ENCODE results near the gene ATP2B3. TPM values are rescaled to one million over a fixed set of nuclear protein-coding genes. Genes with fewer than 3 reads are reported as not detected.

Gene ATP2B3
- total RNA-seq, 4 donors from 2014 or later = not detected

GRCh38 chrX:153562546-153562945 is 45.1 kb downstream of the ATP2B3 start:
- DNase-seq (ENCODE audit: low spot score) = no peak
- no peak for ATAC-seq (ENCODE audit: low FRiP score)
- TF ChIP-seq, protein P1, sequence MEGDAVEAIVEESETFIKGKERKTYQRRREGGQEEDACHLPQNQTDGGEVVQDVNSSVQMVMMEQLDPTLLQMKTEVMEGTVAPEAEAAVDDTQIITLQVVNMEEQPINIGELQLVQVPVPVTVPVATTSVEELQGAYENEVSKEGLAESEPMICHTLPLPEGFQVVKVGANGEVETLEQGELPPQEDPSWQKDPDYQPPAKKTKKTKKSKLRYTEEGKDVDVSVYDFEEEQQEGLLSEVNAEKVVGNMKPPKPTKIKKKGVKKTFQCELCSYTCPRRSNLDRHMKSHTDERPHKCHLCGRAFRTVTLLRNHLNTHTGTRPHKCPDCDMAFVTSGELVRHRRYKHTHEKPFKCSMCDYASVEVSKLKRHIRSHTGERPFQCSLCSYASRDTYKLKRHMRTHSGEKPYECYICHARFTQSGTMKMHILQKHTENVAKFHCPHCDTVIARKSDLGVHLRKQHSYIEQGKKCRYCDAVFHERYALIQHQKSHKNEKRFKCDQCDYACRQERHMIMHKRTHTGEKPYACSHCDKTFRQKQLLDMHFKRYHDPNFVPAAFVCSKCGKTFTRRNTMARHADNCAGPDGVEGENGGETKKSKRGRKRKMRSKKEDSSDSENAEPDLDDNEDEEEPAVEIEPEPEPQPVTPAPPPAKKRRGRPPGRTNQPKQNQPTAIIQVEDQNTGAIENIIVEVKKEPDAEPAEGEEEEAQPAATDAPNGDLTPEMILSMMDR (IDR thresholded peaks at IDR 0.05) = no peak

GRCh38 chrX:153564047-153564606 is 46.7 kb downstream of the ATP2B3 start:
- ATAC-seq (ENCODE audit: low FRiP score) (no peak), DNase-seq (ENCODE audit: low spot score) (no peak)
- TF ChIP-seq, protein P1 (IDR thresholded peaks at IDR 0.05) = no peak

- DNase-seq (ENCODE audit: low spot score) = no peak
- ATAC-seq (ENCODE audit: low FRiP score) = no peak
- TF ChIP-seq, protein P1 (IDR thresholded peaks at IDR 0.05) = no peak
Measured at GRCh38 chrX:153565996-153566580, 48.6 kb downstream of the ATP2B3 start.

GRCh38 chrX:153568451-153569011 is 51.1 kb downstream of the ATP2B3 start:
- DNase-seq (ENCODE audit: low spot score) = no peak
- ATAC-seq (ENCODE audit: low FRiP score) = no peak
- TF ChIP-seq, protein P1 (IDR thresholded peaks at IDR 0.05) = no peak

DNA sequence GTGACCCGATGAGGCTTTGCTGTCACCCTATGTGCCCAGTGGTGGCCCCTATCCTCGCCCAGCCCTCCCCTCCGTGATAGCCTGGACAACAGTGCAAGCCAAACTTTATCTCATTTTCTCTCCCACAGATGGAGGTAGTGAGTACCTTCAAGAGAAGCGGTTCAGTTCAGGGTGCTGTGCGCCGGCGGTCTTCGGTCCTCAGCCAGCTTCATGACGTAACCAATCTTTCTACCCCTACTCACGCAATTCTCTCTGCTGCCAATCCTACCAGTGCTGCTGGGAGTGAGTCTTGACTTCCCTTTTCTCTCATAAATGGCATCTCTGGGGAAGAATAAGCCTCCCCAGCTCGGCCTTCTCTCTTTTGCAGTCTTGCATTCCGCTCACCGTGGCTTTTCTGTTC is 52.0 kb downstream of the ATP2B3 start:
- ATAC-seq (ENCODE audit: low FRiP score) (no peak), DNase-seq (ENCODE audit: low spot score) (no peak)
- TF ChIP-seq, protein P1 (IDR thresholded peaks at IDR 0.05) = no peak

- TF ChIP-seq, protein P1 (IDR thresholded peaks at IDR 0.05) = no peak
- DNase-seq (ENCODE audit: low spot score) = no peak
- ATAC-seq (ENCODE audit: low FRiP score) = no peak
Measured at GRCh38 chrX:153571534-153571908, 54.1 kb downstream of the ATP2B3 start.

- TF ChIP-seq, protein P1 (IDR thresholded peaks at IDR 0.05) = no peak
- no peak for ATAC-seq (ENCODE audit: low FRiP score)
Measured at GRCh38 chrX:153572601-153573000, 55.2 kb downstream of the ATP2B3 start.

More at GRCh38 chrX:153572601-153573000, 55.2 kb downstream of the ATP2B3 start:
- no peak for DNase-seq (ENCODE audit: low spot score)
